Measurements from ENCODE around the gene SPATA18. TPM values are rescaled to one million over a fixed set of nuclear protein-coding genes. Genes with fewer than 3 reads are reported as not detected.

SPATA18 gene, protein sequence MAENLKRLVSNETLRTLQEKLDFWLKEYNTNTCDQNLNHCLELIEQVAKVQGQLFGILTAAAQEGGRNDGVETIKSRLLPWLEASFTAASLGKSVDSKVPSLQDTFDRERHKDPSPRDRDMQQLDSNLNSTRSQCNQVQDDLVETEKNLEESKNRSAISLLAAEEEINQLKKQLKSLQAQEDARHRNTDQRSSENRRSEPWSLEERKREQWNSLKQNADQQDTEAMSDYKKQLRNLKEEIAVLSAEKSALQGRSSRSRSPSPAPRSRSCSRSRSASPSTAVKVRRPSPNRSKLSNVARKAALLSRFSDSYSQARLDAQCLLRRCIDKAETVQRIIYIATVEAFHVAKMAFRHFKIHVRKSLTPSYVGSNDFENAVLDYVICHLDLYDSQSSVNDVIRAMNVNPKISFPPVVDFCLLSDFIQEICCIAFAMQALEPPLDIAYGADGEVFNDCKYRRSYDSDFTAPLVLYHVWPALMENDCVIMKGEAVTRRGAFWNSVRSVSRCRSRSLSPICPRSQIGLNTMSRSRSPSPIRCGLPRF
- 5.4 and 7.0 TPM in 2 replicates for total RNA-seq

DNA sequence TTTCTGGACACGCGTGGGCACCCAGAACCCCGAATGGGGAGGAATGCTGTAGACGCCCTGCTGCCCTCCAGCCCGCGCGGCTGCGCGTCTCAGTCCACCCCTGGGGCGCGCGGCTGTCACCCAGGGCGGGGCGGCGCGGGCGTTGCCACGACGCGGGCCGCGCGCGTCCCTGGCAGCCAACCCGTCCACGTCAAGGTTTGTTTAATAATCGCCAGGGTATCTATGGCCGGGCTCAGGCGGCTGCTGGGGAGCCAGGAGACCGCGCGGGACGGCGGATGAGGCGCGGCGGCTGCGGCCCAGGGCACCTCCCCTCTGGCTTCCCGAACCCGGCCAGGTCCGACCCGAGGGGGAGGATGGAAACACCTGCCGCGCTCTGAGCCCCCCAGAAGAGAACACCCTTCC lies at the start of gene SPATA18:
SPATA18 (plus strand) TSS at position 92 of the 402 bp plus-strand sequence. CDS start 401 bp downstream, outside the sequence.

DNA sequence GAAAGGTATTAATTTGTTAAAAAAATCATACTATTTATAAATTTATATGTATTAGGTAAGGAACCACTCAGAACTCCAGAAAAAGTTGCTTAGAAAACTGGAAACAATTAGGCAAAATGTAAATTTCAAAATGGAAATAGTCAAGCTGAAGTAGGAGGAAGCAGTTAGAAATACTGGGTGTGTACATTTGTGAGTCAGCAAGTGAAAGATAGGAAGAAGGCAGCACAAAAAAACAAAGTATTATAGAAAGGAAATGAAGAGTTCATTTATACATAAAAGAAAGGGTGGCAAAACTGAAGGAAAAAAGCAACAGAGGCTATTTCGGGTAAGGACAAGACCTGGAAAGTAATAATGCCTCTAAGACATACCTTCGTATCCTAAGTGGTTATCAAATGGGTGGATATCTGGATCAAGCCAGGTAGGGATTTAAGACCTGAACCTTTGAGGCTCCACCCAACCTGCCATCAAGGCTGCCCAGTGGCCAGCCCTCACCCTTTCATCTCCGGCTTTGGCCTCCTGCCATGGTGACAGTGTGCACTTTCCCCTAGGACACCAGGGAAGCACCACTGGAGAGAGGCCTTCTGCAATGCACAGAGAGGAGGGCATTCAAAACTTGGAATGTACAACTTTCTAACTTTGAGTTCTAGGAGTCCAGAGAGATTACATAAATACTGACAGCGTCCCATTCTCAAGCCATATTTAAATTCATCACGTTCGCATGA lies 31.0 kb upstream of the SPATA18 start, which contains the start of gene LRRC66:
LRRC66 (minus strand) TSS at position 428 of the 722 bp plus-strand sequence. CDS start 2,750 bp downstream, outside the sequence.

DNA sequence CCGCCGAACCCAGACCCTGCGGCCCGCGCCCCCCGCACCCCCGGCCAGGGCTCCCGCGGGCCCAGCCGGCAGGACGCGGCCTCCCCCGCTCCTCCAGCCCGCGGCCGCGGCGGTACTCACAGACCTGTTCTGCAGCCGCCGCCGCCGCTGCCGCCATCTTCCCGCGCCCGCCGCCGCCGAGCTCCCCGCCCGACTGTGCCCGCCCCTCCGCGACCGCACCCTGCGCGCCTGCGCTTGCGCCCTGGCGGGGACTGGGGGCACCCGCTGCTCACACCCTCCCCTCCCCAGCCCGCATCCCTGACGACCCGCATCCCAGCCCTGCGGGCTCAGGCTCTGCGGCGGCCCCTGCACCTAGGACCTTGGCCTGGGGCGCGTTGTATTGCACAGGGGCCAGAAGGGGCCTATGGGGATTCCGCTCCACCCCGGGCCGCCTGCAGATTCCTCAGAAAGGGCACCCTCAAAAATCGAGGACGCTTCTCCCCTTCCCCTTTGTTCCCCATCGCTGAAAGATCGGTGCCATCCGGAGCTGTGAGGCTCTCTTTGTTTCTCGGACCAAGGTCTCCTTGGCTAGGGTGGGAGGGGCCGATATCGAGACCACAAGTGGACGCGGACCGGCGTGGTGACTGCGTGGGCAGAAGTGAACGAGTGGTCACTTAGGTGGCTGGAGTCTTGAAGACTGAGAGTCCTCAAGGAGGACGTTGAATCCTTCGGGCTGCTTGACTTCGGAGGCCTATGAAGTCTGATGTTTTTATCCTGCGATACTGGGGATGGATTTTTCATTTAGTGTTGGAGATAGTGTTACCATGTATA lies 12.8 kb upstream of the SPATA18 start, which contains the start of gene SGCB:
SGCB (minus strand) TSS at position 197 of the 810 bp plus-strand sequence; CDS start at position 157, 40 bp downstream.

Other genes starting within 250 kb of the SPATA18 start
- gene DCUN1D4, start 208.2 kb upstream of the SPATA18 start, total RNA-seq = 10.9 and 19.0 TPM in 2 replicates
- gene LRRC66, start 30.9 kb upstream of the SPATA18 start, total RNA-seq = 0.04 and 0.08 TPM in 2 replicates
- 9.0 and 18.1 TPM in 2 replicates for gene SGCB, start 13.0 kb upstream of the SPATA18 start, total RNA-seq